ENCODE measurements around the gene POLR2B. TPM values are rescaled to one million over a fixed set of nuclear protein-coding genes. Genes with fewer than 3 reads are reported as not detected.
A peak's percentile ranks its signal among the peaks of the same experiment; 100 is the strongest.
"Not testable (repeated sequence)": the region's sequence is repeated elsewhere in the genome, so short reads cannot be mapped to it uniquely, and the experiment has no call there.

Gene POLR2B
- total RNA-seq = 10 to 100 TPM; 39.8 to 74.8 (median 53.4) TPM

- WGBS, 2 donors (ENCODE audit: low coverage in 1 of 2) = 0% methylated on average over 14 to 37 of the region's 37 CpGs
- in situ Hi-C loops (cut with MboI; ENCODE audit: low pct_ligation_motif_present in 1 of 4, low pct_unique_long_range_greater_than_20kb in 1 of 4, low sequenced_read_pairs in 3 of 4) = no loop called here
Measured at GRCh38 chr4:56978750-56979303, at the start of gene POLR2B. Gene POLR2B (plus strand): TSS chr4:56978896. CDS start chr4:56978986, 90 bp downstream.

DNA sequence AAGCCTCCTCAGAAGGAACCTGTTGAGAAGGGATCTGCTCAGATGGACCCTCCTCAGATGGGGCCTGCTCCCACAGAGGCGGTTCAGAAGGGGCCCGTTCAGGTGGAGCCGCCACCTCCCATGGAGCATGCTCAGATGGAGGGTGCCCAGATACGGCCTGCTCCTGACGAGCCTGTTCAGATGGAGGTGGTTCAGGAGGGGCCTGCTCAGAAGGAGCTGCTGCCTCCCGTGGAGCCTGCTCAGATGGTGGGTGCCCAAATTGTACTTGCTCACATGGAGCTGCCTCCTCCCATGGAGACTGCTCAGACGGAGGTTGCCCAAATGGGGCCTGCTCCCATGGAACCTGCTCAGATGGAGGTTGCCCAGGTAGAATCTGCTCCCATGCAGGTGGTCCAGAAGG lies 48.1 kb upstream of the POLR2B start:
- peaks cover 0 to 48% (median 14%) of the 10 kb centered on the region in 4 donors for H3K36me3 ChIP-seq
- in situ Hi-C loops (cut with MboI; ENCODE audit: low pct_ligation_motif_present in 1 of 4, low pct_unique_long_range_greater_than_20kb in 1 of 4, low sequenced_read_pairs in 3 of 4) (no loop called here), intact Hi-C loops (cut with DNase I; ENCODE audit: low total_unique reads) (no loop called here)
- no peak overlapping the region for H3K4me3 ChIP-seq
- H3K27ac ChIP-seq = no peak overlapping the region
- DNase-seq = no peak
- WGBS, 2 donors (ENCODE audit: low coverage in 1 of 2) = 86% methylated on average over 5 of the region's 7 CpGs; no CpG with 5 or more reads in 1 of the 2 donors
- no peaks in the 10 kb centered on the region for H3K9me3 ChIP-seq
- H3K27me3 ChIP-seq = no peaks in the 10 kb centered on the region
- no peaks in the 10 kb centered on the region for H3K4me1 ChIP-seq
- TF ChIP-seq EP300 (IDR thresholded peaks at IDR 0.05; ENCODE audit: low read depth) (no peak), POLR2A (IDR thresholded peaks at IDR 0.05) (no peak)

More at GRCh38 chr4:56978750-56979303, at the start of gene POLR2B:
- Histone ChIP-seq H3K4me1 (peaks cover 14 to 53% (median 42%) of the 10 kb centered on the region in 4 donors), H3K36me3 (peaks cover 0 to 6% (median 2%) of the 10 kb centered on the region in 4 donors), H3K27ac (peak within 1 kb of the TSS; percentile 96 to 98 (median 97)), H3K9me3 (no peaks in the 10 kb centered on the region), H3K27me3 (no peaks in the 10 kb centered on the region), H3K4me3 (peak within 1 kb of the TSS; percentile 46 to 96 (median 78))
- intact Hi-C loops (cut with DNase I; ENCODE audit: low total_unique reads) = loop anchor here (5.0 kb wide), 1 partner anchor 72 kb away; the partner anchor contains the start of gene REST
- peak; percentile 86 for TF ChIP-seq POLR2A (IDR thresholded peaks at IDR 0.05)
- TF ChIP-seq EP300 (IDR thresholded peaks at IDR 0.05; ENCODE audit: low read depth) = no peak
- no peak for TF ChIP-seq CTCF (IDR thresholded peaks at IDR 0.05)
- TF ChIP-seq POLR2AphosphoS5 (IDR thresholded peaks at IDR 0.05) = peak; percentile 92 to 95 (median 94)
- DNase-seq = peak; percentile 96

DNA sequence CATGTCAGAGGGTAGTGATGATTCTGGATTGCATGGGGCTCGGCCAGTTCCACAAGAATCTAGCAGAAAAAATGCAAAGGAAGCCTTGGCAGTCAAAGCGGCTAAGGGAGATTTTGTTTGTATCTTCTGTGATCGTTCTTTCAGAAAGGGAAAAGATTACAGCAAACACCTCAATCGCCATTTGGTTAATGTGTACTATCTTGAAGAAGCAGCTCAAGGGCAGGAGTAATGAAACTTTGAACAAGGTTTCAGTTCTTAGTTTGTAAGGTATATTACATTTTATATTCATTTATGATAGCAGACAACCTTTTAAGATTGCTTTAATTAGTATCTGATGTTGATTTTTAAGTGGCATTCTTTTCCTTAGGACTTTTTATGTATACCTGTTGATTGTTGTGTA lies 46.8 kb upstream of the POLR2B start:
- no peak for DNase-seq
- TF ChIP-seq CTCF (IDR thresholded peaks at IDR 0.05) (no peak), POLR2A (IDR thresholded peaks at IDR 0.05) (no peak), EP300 (IDR thresholded peaks at IDR 0.05; ENCODE audit: low read depth) (no peak), POLR2AphosphoS5 (IDR thresholded peaks at IDR 0.05) (no peak)
- in situ Hi-C loops (cut with MboI; ENCODE audit: low pct_ligation_motif_present in 1 of 4, low pct_unique_long_range_greater_than_20kb in 1 of 4, low sequenced_read_pairs in 3 of 4) = no loop called here
- WGBS, 2 donors (ENCODE audit: low coverage in 1 of 2) = 60 to 88% methylated on average over 1 to 4 of the region's 4 CpGs
- Histone ChIP-seq H3K27me3 (no peaks in the 10 kb centered on the region), H3K27ac (no peak overlapping the region), H3K36me3 (peaks cover 0 to 35% (median 9%) of the 10 kb centered on the region in 4 donors), H3K4me1 (no peaks in the 10 kb centered on the region), H3K9me3 (no peaks in the 10 kb centered on the region), H3K4me3 (no peak overlapping the region)
- intact Hi-C loops (cut with DNase I; ENCODE audit: low total_unique reads) = no loop called here

DNA sequence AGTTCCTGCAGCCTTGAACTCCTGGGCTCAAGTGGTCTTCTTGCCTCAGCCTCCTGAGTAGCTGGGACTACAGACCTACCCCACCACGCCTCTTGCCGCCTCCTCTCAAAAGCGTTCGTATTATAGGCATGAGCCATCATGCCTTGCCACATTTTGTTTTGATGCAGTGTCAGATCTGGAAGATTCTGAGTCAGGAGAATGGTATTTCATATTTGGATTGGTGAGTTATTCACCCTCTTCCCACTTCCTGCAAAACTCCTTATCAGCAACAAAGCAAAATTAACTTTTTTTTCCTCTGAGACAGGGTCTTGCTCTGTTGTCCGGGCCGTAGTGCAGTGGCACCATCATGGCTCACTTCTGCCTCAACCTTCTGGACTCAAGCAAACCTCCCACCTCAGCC lies 41.4 kb upstream of the POLR2B start:
- no peak for DNase-seq
- Histone ChIP-seq H3K9me3 (no peaks in the 10 kb centered on the region), H3K4me3 (no peak overlapping the region), H3K27me3 (no peaks in the 10 kb centered on the region), H3K4me1 (no peaks in the 10 kb centered on the region), H3K27ac (no peak overlapping the region), H3K36me3 (peaks cover 0 to 14% (median 2%) of the 10 kb centered on the region in 4 donors)
- intact Hi-C loops (cut with DNase I; ENCODE audit: low total_unique reads) (no loop called here), in situ Hi-C loops (cut with MboI; ENCODE audit: low pct_ligation_motif_present in 1 of 4, low pct_unique_long_range_greater_than_20kb in 1 of 4, low sequenced_read_pairs in 3 of 4) (no loop called here)
- WGBS, 2 donors (ENCODE audit: low coverage in 1 of 2) = 75 to 87% methylated on average over 4 to 6 of the region's 6 CpGs
- TF ChIP-seq CTCF (IDR thresholded peaks at IDR 0.05) = no peak
- no peak for TF ChIP-seq EP300 (IDR thresholded peaks at IDR 0.05; ENCODE audit: low read depth)
- TF ChIP-seq POLR2A (IDR thresholded peaks at IDR 0.05) = no peak
- TF ChIP-seq POLR2AphosphoS5 (IDR thresholded peaks at IDR 0.05) = no peak

- H3K36me3 ChIP-seq = peaks cover 0 to 10% (median 2%) of the 10 kb centered on the region in 4 donors
- intact Hi-C loops (cut with DNase I; ENCODE audit: low total_unique reads); H3K27me3 ChIP-seq; H3K27ac ChIP-seq; H3K4me3 ChIP-seq; in situ Hi-C loops (cut with MboI; ENCODE audit: low pct_ligation_motif_present in 1 of 4, low pct_unique_long_range_greater_than_20kb in 1 of 4, low sequenced_read_pairs in 3 of 4); DNase-seq; H3K9me3 ChIP-seq; H3K4me1 ChIP-seq: not testable (repeated sequence)
- 96 to 99% methylated on average over 8 to 14 of the region's 14 CpGs for WGBS, 2 donors (ENCODE audit: low coverage in 1 of 2)
Measured at GRCh38 chr4:56939826-56940225, 38.9 kb upstream of the POLR2B start.

Measured in transverse colon (tissue), 4 donors.